IgD-negative memory B cell (primary cell): ENCODE results near the gene ATP13A4. TPM values are rescaled to one million over a fixed set of nuclear protein-coding genes. Genes with fewer than 3 reads are reported as not detected.
A peak's percentile ranks its signal among the peaks of the same experiment; 100 is the strongest.

Experiments used
- H3K27ac Mint-ChIP-seq, 3 donors: one replicate each; pipeline ENCODE4 v1.8.0; 2020 to 2022; ENCODE audit warnings: mild to moderate bottlenecking in 3 of 3, mixed read lengths in 3 of 3, moderate library complexity in 1 of 3
- H3K27me3 Mint-ChIP-seq: one replicate; pipeline ENCODE4 v1.8.0; 2021; ENCODE audit warnings: mixed read lengths
- H3K36me3 Mint-ChIP-seq: one replicate; pipeline ENCODE4 v1.8.0; 2020; ENCODE audit warnings: mild to moderate bottlenecking, mixed read lengths
- H3K4me1 Mint-ChIP-seq, 3 donors: one replicate each; pipeline ENCODE4 v1.8.0; 2020 to 2022; ENCODE audit warnings: mixed read lengths in 3 of 3, mild to moderate bottlenecking in 1 of 3
- H3K4me3 Mint-ChIP-seq, 4 donors: one replicate each; pipeline ENCODE4 v1.8.0; 2020 to 2022; ENCODE audit warnings: mild to moderate bottlenecking in 4 of 4, mixed read lengths in 4 of 4, moderate library complexity in 3 of 4
- H3K9me3 Mint-ChIP-seq, 3 donors: one replicate each; pipeline ENCODE4 v1.8.0; 2020 to 2021; ENCODE audit warnings: mixed read lengths in 3 of 3, mild to moderate bottlenecking in 1 of 3
- polyA plus RNA-seq: library from polyadenylated mRNA; unstranded; fragments of 300-500 nt; fragmentation: Illumina TruSeq; gene quantifications from one replicate; pipeline ENCODE4 v1.2.3, GENCODE V29; 2021

Gene ATP13A4
- polyA plus RNA-seq, 1 donor from 2014 or later, result 0.85 TPM

GRCh38 chr3:193496658-193497057, 58.0 kb downstream of the ATP13A4 start:
- H3K36me3 Mint-ChIP-seq, result no peaks in the 10 kb centered on the region
- H3K27me3 Mint-ChIP-seq, result peaks cover 2% of the 10 kb centered on the region
- H3K27ac Mint-ChIP-seq, result no peak overlapping the region
- no peak overlapping the region for H3K4me3 Mint-ChIP-seq
- H3K4me1 Mint-ChIP-seq, result peaks cover 0 to 4% (median 0%) of the 10 kb centered on the region in 3 donors
- no peaks in the 10 kb centered on the region for H3K9me3 Mint-ChIP-seq

- H3K36me3 Mint-ChIP-seq, result peaks cover 7% of the 10 kb centered on the region
- peaks cover 0 to under 1% (median 0%) of the 10 kb centered on the region in 3 donors for H3K4me1 Mint-ChIP-seq
- no peak overlapping the region for H3K4me3 Mint-ChIP-seq
- H3K9me3 Mint-ChIP-seq, result peaks cover 0 to 3% (median 0%) of the 10 kb centered on the region in 3 donors
- no peaks in the 10 kb centered on the region for H3K27me3 Mint-ChIP-seq
- H3K27ac Mint-ChIP-seq, result no peak overlapping the region
Observed at GRCh38 chr3:193491026-193491425, 63.7 kb downstream of the ATP13A4 start.

GRCh38 chr3:193490580-193490979, 64.1 kb downstream of the ATP13A4 start:
- H3K4me3 Mint-ChIP-seq, result no peak overlapping the region
- no peak overlapping the region for H3K27ac Mint-ChIP-seq
- H3K27me3 Mint-ChIP-seq, result no peaks in the 10 kb centered on the region
- peaks cover 7% of the 10 kb centered on the region for H3K36me3 Mint-ChIP-seq
- no peaks in the 10 kb centered on the region for H3K4me1 Mint-ChIP-seq
- H3K9me3 Mint-ChIP-seq, result peaks cover 0 to 3% (median 0%) of the 10 kb centered on the region in 3 donors

GRCh38 chr3:193489949-193490348, 64.7 kb downstream of the ATP13A4 start:
- Mint-ChIP-seq H3K27ac (no peak overlapping the region), H3K9me3 (peaks cover 0 to 3% (median 0%) of the 10 kb centered on the region in 3 donors), H3K27me3 (no peaks in the 10 kb centered on the region), H3K4me1 (peaks cover 0 to under 1% (median 0%) of the 10 kb centered on the region in 3 donors), H3K4me3 (no peak overlapping the region), H3K36me3 (peaks cover 7% of the 10 kb centered on the region)

GRCh38 chr3:193488741-193489140, 66.0 kb downstream of the ATP13A4 start:
- Mint-ChIP-seq H3K9me3 (peaks cover 0 to 3% (median 0%) of the 10 kb centered on the region in 3 donors), H3K27me3 (no peaks in the 10 kb centered on the region), H3K4me3 (no peak overlapping the region), H3K4me1 (peaks cover 0 to 3% (median 0%) of the 10 kb centered on the region in 3 donors), H3K27ac (no peak overlapping the region), H3K36me3 (peaks cover 7% of the 10 kb centered on the region)

GRCh38 chr3:193483988-193484539, 70.6 kb downstream of the ATP13A4 start:
- Mint-ChIP-seq H3K27ac (no peak overlapping the region), H3K4me3 (no peak overlapping the region), H3K9me3 (peaks cover 3 to 4% (median 3%) of the 10 kb centered on the region in 3 donors), H3K4me1 (peaks cover 0 to 3% (median 0%) of the 10 kb centered on the region in 3 donors), H3K27me3 (no peaks in the 10 kb centered on the region), H3K36me3 (peaks cover 4% of the 10 kb centered on the region)

- Mint-ChIP-seq H3K27me3 (no peaks in the 10 kb centered on the region), H3K36me3 (peaks cover 7% of the 10 kb centered on the region), H3K9me3 (peaks cover 3 to 4% (median 4%) of the 10 kb centered on the region in 3 donors), H3K27ac (no peak overlapping the region), H3K4me1 (peaks cover 0 to 3% (median 0%) of the 10 kb centered on the region in 3 donors), H3K4me3 (no peak overlapping the region)
Observed at GRCh38 chr3:193481436-193481835, 73.3 kb downstream of the ATP13A4 start.

DNA sequence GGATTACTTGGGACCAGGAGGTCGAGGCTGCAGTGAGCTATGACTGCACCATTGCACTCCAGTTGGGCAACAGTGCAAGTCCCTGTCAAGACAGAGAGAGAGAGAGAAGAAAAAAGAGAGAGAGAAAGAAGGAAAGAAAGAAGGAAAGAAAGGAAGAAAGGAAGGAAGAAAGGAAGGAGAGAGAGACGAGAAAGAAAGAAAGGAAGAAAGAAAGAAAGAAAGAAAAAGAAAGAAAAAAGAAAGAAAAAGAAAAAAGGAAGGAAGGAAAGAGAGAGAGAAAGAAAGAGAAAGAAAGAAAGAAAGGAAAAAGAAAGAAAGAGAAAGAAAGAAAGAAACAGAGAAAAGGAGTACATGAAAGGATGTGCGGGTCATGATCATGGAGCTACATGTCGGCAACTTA, 80.2 kb downstream of the ATP13A4 start:
- Mint-ChIP-seq H3K4me1 (no peaks in the 10 kb centered on the region), H3K36me3 (peaks cover 22% of the 10 kb centered on the region), H3K4me3 (no peak overlapping the region)

GRCh38 chr3:193470710-193471109, 84.0 kb downstream of the ATP13A4 start:
- H3K27ac Mint-ChIP-seq, result no peak overlapping the region
- H3K36me3 Mint-ChIP-seq, result peaks cover 17% of the 10 kb centered on the region
- H3K4me3 Mint-ChIP-seq, result no peak overlapping the region
- no peaks in the 10 kb centered on the region for H3K9me3 Mint-ChIP-seq
- H3K27me3 Mint-ChIP-seq, result no peaks in the 10 kb centered on the region
- H3K4me1 Mint-ChIP-seq, result no peaks in the 10 kb centered on the region

More for the DNA sequence above, 80.2 kb downstream of the ATP13A4 start:
- H3K27ac Mint-ChIP-seq, result no peak overlapping the region
- no peaks in the 10 kb centered on the region for H3K27me3 Mint-ChIP-seq
- peaks cover 0 to 4% (median 0%) of the 10 kb centered on the region in 3 donors for H3K9me3 Mint-ChIP-seq

- peaks cover 1% of the 10 kb centered on the region for H3K27me3 Mint-ChIP-seq
- peaks cover 0 to 1% (median 0%) of the 10 kb centered on the region in 3 donors for H3K4me1 Mint-ChIP-seq
- peaks cover 0 to 4% (median 2%) of the 10 kb centered on the region in 3 donors for H3K9me3 Mint-ChIP-seq
- H3K36me3 Mint-ChIP-seq, result peaks cover 8% of the 10 kb centered on the region
- H3K27ac Mint-ChIP-seq, result peak overlapping the region in 1 of 3 donors; percentile 25
- H3K4me3 Mint-ChIP-seq, result no peak overlapping the region
Observed at GRCh38 chr3:193465992-193466608, 88.6 kb downstream of the ATP13A4 start.

- H3K27me3 Mint-ChIP-seq, result peaks cover 1% of the 10 kb centered on the region
- H3K9me3 Mint-ChIP-seq, result peaks cover 0 to 4% (median 2%) of the 10 kb centered on the region in 3 donors
- no peak overlapping the region for H3K27ac Mint-ChIP-seq
- H3K36me3 Mint-ChIP-seq, result peaks cover 7% of the 10 kb centered on the region
- no peak overlapping the region for H3K4me3 Mint-ChIP-seq
- peaks cover 0 to 1% (median 0%) of the 10 kb centered on the region in 3 donors for H3K4me1 Mint-ChIP-seq
Observed at GRCh38 chr3:193464889-193465288, 89.8 kb downstream of the ATP13A4 start.

- H3K4me1 Mint-ChIP-seq, result peaks cover 0 to 1% (median 1%) of the 10 kb centered on the region in 3 donors
- no peaks in the 10 kb centered on the region for H3K27me3 Mint-ChIP-seq
Observed at GRCh38 chr3:193457526-193457925, 97.2 kb downstream of the ATP13A4 start.

GRCh38 chr3:193452338-193452737, 102.4 kb downstream of the ATP13A4 start:
- H3K27ac Mint-ChIP-seq, result no peak overlapping the region
- peaks cover 9% of the 10 kb centered on the region for H3K36me3 Mint-ChIP-seq
- H3K27me3 Mint-ChIP-seq, result no peaks in the 10 kb centered on the region
- peaks cover 1 to 5% (median 1%) of the 10 kb centered on the region in 3 donors for H3K4me1 Mint-ChIP-seq
- H3K9me3 Mint-ChIP-seq, result no peaks in the 10 kb centered on the region
- H3K4me3 Mint-ChIP-seq, result no peak overlapping the region

More at GRCh38 chr3:193457526-193457925, 97.2 kb downstream of the ATP13A4 start:
- Mint-ChIP-seq H3K9me3 (no peaks in the 10 kb centered on the region), H3K36me3 (peaks cover 11% of the 10 kb centered on the region), H3K27ac (no peak overlapping the region), H3K4me3 (no peak overlapping the region)

GRCh38 chr3:193451902-193452301, 102.8 kb downstream of the ATP13A4 start:
- Mint-ChIP-seq H3K4me3 (no peak overlapping the region), H3K27ac (no peak overlapping the region), H3K9me3 (no peaks in the 10 kb centered on the region), H3K36me3 (peaks cover 9% of the 10 kb centered on the region), H3K27me3 (no peaks in the 10 kb centered on the region), H3K4me1 (peaks cover 6 to 9% (median 6%) of the 10 kb centered on the region in 3 donors)

GRCh38 chr3:193446965-193447602, 107.6 kb downstream of the ATP13A4 start:
- Mint-ChIP-seq H3K4me1 (peaks cover 8 to 11% (median 9%) of the 10 kb centered on the region in 3 donors), H3K36me3 (peaks cover 14% of the 10 kb centered on the region), H3K4me3 (peak overlapping the region in 1 of 4 donors; percentile 38), H3K27me3 (no peaks in the 10 kb centered on the region), H3K9me3 (no peaks in the 10 kb centered on the region), H3K27ac (peak overlapping the region in 2 of 3 donors; percentile 3 to 78)
